ENCODE measurements around the gene COL4A5.

GRCh38 chrX:108484251-108484650, 44.6 kb downstream of the COL4A5 start:
- TF ChIP-seq CTCF (IDR thresholded peaks at IDR 0.05; ENCODE audit: low read depth, low read length, missing input control) (no peak), HNF4A (conservative IDR thresholded peaks at IDR 0.05) (no peak)
